Duodenal mucosa (tissue), 2 donors: Measurements from ENCODE around the gene LSS.
"Not testable (repeated sequence)": the region's sequence is repeated elsewhere in the genome, so short reads cannot be mapped to it uniquely, and the experiment has no call there.

Source experiments
- H3K27ac ChIP-seq: one replicate; pipeline ENCODE4 v1.7.0; 2013; ENCODE audit warnings: low read depth, low read length
- H3K27me3 ChIP-seq, 2 donors: one replicate each; pipeline ENCODE4 v1.7.0; 2013; ENCODE audit warnings: low read length in 2 of 2, control low read depth in 1 of 2; ENCODE audit not compliant: insufficient read depth in 2 of 2, control insufficient read depth in 1 of 2
- H3K36me3 ChIP-seq, 2 donors: one replicate each; pipeline ENCODE4 v1.7.0; 2013; ENCODE audit warnings: low read length in 2 of 2, control low read depth in 1 of 2; ENCODE audit not compliant: insufficient read depth in 2 of 2, control insufficient read depth in 1 of 2
- H3K4me1 ChIP-seq, 2 donors: one replicate each; pipeline ENCODE4 v1.7.0; 2013; ENCODE audit warnings: low read length in 2 of 2, control low read depth in 1 of 2; ENCODE audit not compliant: insufficient read depth in 2 of 2, control insufficient read depth in 1 of 2
- H3K4me3 ChIP-seq, 2 donors: one replicate each; pipeline ENCODE4 v1.7.0; 2013; ENCODE audit warnings: low read length in 2 of 2, low read depth in 1 of 2
- H3K9ac ChIP-seq, 2 donors: one replicate each; pipeline ENCODE4 v1.7.0; 2013; ENCODE audit warnings: low read length in 2 of 2, low read depth in 1 of 2
- H3K9me3 ChIP-seq, 2 donors: one replicate each; pipeline ENCODE4 v1.7.0; 2013; ENCODE audit warnings: low read length in 2 of 2, control low read depth in 1 of 2; ENCODE audit not compliant: control insufficient read depth in 1 of 2

Gene LSS

GRCh38 chr21:46247699-46248421 lies 19.3 kb upstream of the LSS start:
- Histone ChIP-seq H3K4me1 (no peaks in the 10 kb centered on the region), H3K27me3 (no peaks in the 10 kb centered on the region), H3K9me3 (no peaks in the 10 kb centered on the region), H3K36me3 (peaks cover 48 to 80% of the 10 kb centered on the region in 2 donors), H3K4me3 (no peak overlapping the region), H3K27ac (no peak overlapping the region), H3K9ac (no peak overlapping the region)

GRCh38 chr21:46246345-46246744 lies 17.8 kb upstream of the LSS start:
- Histone ChIP-seq H3K36me3 (peaks cover 61 to 85% of the 10 kb centered on the region in 2 donors), H3K27ac (no peak overlapping the region), H3K9ac (no peak overlapping the region)

GRCh38 chr21:46245213-46245915 lies 16.8 kb upstream of the LSS start:
- Histone ChIP-seq H3K9me3 (no peaks in the 10 kb centered on the region), H3K9ac (no peak overlapping the region), H3K36me3 (peaks cover 67 to 85% of the 10 kb centered on the region in 2 donors), H3K27me3 (no peaks in the 10 kb centered on the region), H3K4me1 (no peaks in the 10 kb centered on the region), H3K4me3 (no peak overlapping the region), H3K27ac (no peak overlapping the region)

More at GRCh38 chr21:46246345-46246744, 17.8 kb upstream of the LSS start:
- Histone ChIP-seq H3K4me1 (no peaks in the 10 kb centered on the region), H3K9me3 (no peaks in the 10 kb centered on the region), H3K4me3 (no peak overlapping the region), H3K27me3 (no peaks in the 10 kb centered on the region)

GRCh38 chr21:46244602-46245001 lies 16.0 kb upstream of the LSS start:
- H3K4me3 ChIP-seq = no peak overlapping the region
- peaks cover 61 to 85% of the 10 kb centered on the region in 2 donors for H3K36me3 ChIP-seq
- no peaks in the 10 kb centered on the region for H3K27me3 ChIP-seq
- H3K9ac ChIP-seq = no peak overlapping the region
- no peaks in the 10 kb centered on the region for H3K9me3 ChIP-seq
- H3K4me1 ChIP-seq = no peaks in the 10 kb centered on the region
- no peak overlapping the region for H3K27ac ChIP-seq

- Histone ChIP-seq H3K27ac (no peak overlapping the region), H3K36me3 (peaks cover 68 to 89% of the 10 kb centered on the region in 2 donors), H3K9ac (no peak overlapping the region), H3K4me1 (no peaks in the 10 kb centered on the region), H3K9me3 (no peaks in the 10 kb centered on the region), H3K27me3 (no peaks in the 10 kb centered on the region), H3K4me3 (no peak overlapping the region)
Observed at GRCh38 chr21:46243960-46244361, 15.4 kb upstream of the LSS start.

- Histone ChIP-seq H3K36me3 (peaks cover 69 to 94% of the 10 kb centered on the region in 2 donors), H3K9ac (no peak overlapping the region), H3K9me3 (no peaks in the 10 kb centered on the region), H3K4me1 (no peaks in the 10 kb centered on the region), H3K4me3 (no peak overlapping the region), H3K27ac (no peak overlapping the region), H3K27me3 (no peaks in the 10 kb centered on the region)
Observed at GRCh38 chr21:46243325-46243724, 14.8 kb upstream of the LSS start.

GRCh38 chr21:46241577-46241976 lies 13.0 kb upstream of the LSS start:
- not testable (repeated sequence) for H3K4me3 ChIP-seq, H3K27me3 ChIP-seq, H3K27ac ChIP-seq, H3K9me3 ChIP-seq, H3K9ac ChIP-seq, H3K4me1 ChIP-seq
- H3K36me3 ChIP-seq = peaks cover 67 to 86% of the 10 kb centered on the region in 2 donors

- no peak overlapping the region for H3K27ac ChIP-seq
- H3K4me3 ChIP-seq = no peak overlapping the region
- peaks cover 63 to 85% of the 10 kb centered on the region in 2 donors for H3K36me3 ChIP-seq
- no peaks in the 10 kb centered on the region for H3K9me3 ChIP-seq
- no peaks in the 10 kb centered on the region for H3K27me3 ChIP-seq
- no peaks in the 10 kb centered on the region for H3K4me1 ChIP-seq
- H3K9ac ChIP-seq = no peak overlapping the region
Observed at GRCh38 chr21:46239817-46240325, 11.3 kb upstream of the LSS start.

- no peaks in the 10 kb centered on the region for H3K4me1 ChIP-seq
- peaks cover 46 to 83% of the 10 kb centered on the region in 2 donors for H3K36me3 ChIP-seq
- no peaks in the 10 kb centered on the region for H3K27me3 ChIP-seq
Observed at GRCh38 chr21:46237474-46237873, 8.9 kb upstream of the LSS start.

GRCh38 chr21:46234436-46234950 lies 5.9 kb upstream of the LSS start:
- Histone ChIP-seq H3K36me3 (peaks cover 27 to 57% of the 10 kb centered on the region in 2 donors), H3K9ac (no peak overlapping the region), H3K4me1 (peaks cover 4 to 6% of the 10 kb centered on the region in 2 donors), H3K27ac (no peak overlapping the region), H3K9me3 (no peaks in the 10 kb centered on the region), H3K4me3 (no peak overlapping the region), H3K27me3 (no peaks in the 10 kb centered on the region)

More at GRCh38 chr21:46237474-46237873, 8.9 kb upstream of the LSS start:
- no peak overlapping the region for H3K27ac ChIP-seq
- no peaks in the 10 kb centered on the region for H3K9me3 ChIP-seq
- H3K9ac ChIP-seq = no peak overlapping the region
- H3K4me3 ChIP-seq = no peak overlapping the region
